GM19193 (cell line): ENCODE data around the gene MALAT1.

Source experiments
- POLR2A ChIP-seq: IDR thresholded peaks from 4 replicates; pipeline ENCODE4 v1.6.1; 2011; ENCODE audit not compliant: insufficient read depth, insufficient read length; ENCODE audit errors: extremely low read depth

Gene MALAT1

GRCh38 chr11:65529475-65530156 lies 30.8 kb downstream of the MALAT1 start:
- TF ChIP-seq POLR2A: no peak

- no peak for TF ChIP-seq POLR2A
These were observed 31.3 kb downstream of the MALAT1 start for GRCh38 chr11:65530157-65530496.

DNA sequence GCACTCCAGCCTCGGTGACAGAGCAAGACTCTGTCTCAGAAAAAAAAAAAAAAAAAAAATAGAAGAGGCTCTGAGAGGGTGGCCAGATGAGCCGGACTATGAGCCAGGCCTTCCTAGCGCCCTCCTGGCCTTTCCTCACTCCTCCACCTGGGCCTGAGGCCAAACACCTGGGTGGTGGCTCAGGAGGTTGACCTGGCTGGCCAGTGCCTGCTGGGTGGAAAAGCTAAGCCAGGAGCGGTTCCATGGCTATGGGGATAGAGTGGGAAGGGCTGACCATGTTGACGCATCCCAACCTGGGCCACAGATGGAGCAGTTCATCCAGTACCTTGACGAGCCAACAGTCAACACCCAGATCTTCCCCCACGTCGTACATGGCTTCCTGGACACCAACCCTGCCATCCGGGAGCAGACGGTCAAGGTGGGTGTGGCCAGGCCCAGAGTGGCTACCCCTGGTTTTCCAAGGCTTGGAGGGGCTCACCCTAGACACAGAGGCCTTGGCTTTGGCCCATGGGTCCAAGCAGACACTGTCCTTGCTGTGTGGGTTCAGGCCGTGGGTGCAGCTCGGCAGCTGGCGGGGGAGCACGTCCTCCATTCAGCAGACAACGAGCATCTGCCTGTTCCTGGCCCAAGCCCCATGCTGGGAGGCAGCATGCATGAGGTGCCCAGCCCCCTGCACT lies 33.7 kb downstream of the MALAT1 start:
- no peak for TF ChIP-seq POLR2A

- no peak for TF ChIP-seq POLR2A
These were observed 36.3 kb downstream of the MALAT1 start for GRCh38 chr11:65535102-65535501.

DNA sequence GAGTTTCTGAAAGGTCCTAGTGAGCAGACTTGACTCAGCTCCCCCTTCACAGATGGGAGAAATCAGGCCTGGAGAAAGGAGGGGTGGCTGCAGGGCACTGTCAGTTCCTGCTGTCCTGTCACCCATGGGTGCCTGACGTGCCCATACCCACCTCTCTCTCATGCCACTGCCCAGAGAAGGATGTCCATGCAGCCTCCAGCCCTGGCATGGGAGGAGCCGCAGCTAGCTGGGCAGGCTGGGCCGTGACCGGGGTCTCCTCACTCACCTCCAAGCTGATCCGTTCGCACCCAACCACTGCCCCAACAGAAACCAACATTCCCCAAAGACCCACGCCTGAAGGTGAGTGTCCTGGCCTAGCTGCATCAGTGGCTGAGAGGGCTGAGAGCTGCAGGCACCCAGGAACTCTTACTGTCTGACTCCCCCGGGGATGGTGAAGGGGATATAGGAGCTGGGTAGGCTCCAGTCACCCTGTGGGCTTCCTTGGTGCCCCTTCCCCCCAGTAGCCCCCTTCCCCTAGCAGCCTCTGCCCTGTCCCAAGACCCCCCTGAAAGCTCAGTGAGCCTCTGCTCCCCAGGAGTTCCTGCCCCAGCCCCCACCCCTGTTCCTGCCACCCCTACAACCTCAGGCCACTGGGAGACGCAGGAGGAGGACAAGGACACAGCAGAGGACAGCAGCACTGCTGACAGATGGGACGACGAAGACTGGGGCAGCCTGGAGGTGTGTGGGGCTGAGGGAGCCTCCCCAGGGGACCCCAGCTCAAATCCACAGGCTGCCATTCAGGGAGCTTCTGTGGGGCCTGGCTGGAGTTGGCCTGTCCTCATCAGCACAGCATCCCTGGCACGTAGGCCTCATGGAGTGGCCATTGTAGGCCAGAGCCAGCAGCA lies 37.8 kb downstream of the MALAT1 start:
- TF ChIP-seq POLR2A: no peak

DNA sequence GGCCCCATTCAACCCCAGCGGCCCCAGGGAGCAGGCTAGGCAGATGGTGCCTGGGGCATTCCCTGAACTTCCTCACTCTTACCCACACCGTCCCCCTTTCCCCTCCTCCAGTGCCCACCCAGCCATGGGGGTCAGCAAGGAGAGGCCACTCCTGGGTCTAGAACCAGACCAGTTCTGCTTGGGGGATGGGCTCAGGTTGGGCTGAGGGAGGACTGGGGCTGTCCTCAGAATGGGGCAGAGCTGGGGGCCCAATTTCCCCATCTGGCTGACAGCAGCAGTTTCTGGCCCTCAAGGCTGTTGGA lies 38.4 kb downstream of the MALAT1 start:
- no peak for TF ChIP-seq POLR2A

GRCh38 chr11:65537620-65538231 lies 38.9 kb downstream of the MALAT1 start:
- no peak for TF ChIP-seq POLR2A

DNA sequence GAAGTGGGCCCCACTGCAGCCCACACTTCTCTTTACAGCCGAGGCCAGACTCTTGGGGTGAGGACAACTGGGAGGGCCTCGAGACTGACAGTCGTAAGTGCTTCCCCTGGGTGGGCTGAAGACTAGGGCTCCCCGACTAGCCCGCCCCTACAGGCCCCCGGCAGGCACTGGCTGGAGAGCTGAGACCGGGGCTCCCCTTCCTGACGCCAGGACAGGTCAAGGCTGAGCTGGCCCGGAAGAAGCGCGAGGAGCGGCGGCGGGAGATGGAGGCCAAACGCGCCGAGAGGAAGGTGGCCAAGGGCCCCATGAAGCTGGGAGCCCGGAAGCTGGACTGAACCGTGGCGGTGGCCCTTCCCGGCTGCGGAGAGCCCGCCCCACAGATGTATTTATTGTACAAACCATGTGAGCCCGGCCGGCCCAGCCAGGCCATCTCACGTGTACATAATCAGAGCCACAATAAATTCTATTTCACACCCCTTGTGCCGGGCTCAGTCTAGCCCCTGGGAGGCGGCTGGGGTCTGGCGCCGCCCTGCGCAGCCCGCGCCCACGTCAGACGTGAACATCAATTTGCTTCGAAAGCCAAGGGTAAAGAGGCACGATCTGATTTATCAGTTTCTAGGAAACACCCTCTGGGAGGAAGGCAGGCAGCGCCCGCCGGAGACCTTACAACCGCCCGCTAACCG lies 39.5 kb downstream of the MALAT1 start:
- TF ChIP-seq POLR2A: no peak

- TF ChIP-seq POLR2A: no peak
These were observed 40.3 kb downstream of the MALAT1 start for GRCh38 chr11:65538915-65539743.

- no peak for TF ChIP-seq POLR2A
These were observed 41.0 kb downstream of the MALAT1 start for GRCh38 chr11:65539744-65540289.

GRCh38 chr11:65540290-65541092 lies 41.6 kb downstream of the MALAT1 start:
- peak; percentile 52 for TF ChIP-seq POLR2A

GRCh38 chr11:65541093-65541982 lies 42.5 kb downstream of the MALAT1 start:
- no peak for TF ChIP-seq POLR2A

- TF ChIP-seq POLR2A: no peak
These were observed 44.0 kb downstream of the MALAT1 start for GRCh38 chr11:65542738-65543390.
